MCF 10A (cell line): ENCODE measurements around the gene HCN2. TPM values are rescaled to one million over a fixed set of nuclear protein-coding genes. Genes with fewer than 3 reads are reported as not detected.

ENCODE experiments used
- BruUV-seq: library from RNA; stranded (reverse); fragments of 400-500 nt; replicated peaks from 2 replicates; lab custom pipeline; 2021; lab: Mats Ljungman, UMichigan
- CTCF ChIA-PET: fragments of 300-600 bp; sonication (Branson Sonifier 250); formaldehyde crosslinking; extraction: SDS; loops from one replicate; lab custom pipeline; 2021; ENCODE audit warnings: antibody characterized with exemption, inconsistent platforms; lab: Yijun Ruan, JAX
- POLR2A ChIA-PET: fragments of 300-600, 350-650 bp; sonication (Branson Sonifier 250); formaldehyde crosslinking; extraction: SDS; loops from one replicate; lab custom pipeline; 2020; ENCODE audit warnings: antibody characterized with exemption, inconsistent platforms; lab: Yijun Ruan, JAX
- DNase-seq: peaks from one replicate; pipeline ENCODE4 v3.0.0-alpha.2; 2018; ENCODE audit not compliant: unreplicated experiment
- H3K27ac Mint-ChIP-seq: one replicate; pipeline ENCODE4 v1.8.0; 2022; ENCODE audit warnings: mild to moderate bottlenecking, low read depth, mixed read lengths; ENCODE audit not compliant: unreplicated experiment
- H3K27me3 Mint-ChIP-seq: one replicate; pipeline ENCODE4 v1.8.0; 2022; ENCODE audit warnings: mixed read lengths; ENCODE audit not compliant: insufficient read depth, unreplicated experiment
- H3K36me3 Mint-ChIP-seq: one replicate; pipeline ENCODE4 v1.8.0; 2022; ENCODE audit warnings: mild to moderate bottlenecking, moderate library complexity, mixed read lengths; ENCODE audit not compliant: insufficient read depth, unreplicated experiment
- H3K4me1 Mint-ChIP-seq: one replicate; pipeline ENCODE4 v1.8.0; 2022; ENCODE audit warnings: mixed read lengths; ENCODE audit not compliant: insufficient read depth, unreplicated experiment
- H3K4me3 Mint-ChIP-seq: one replicate; pipeline ENCODE4 v1.8.0; 2022; ENCODE audit warnings: mild to moderate bottlenecking, moderate library complexity, mixed read lengths; ENCODE audit not compliant: unreplicated experiment
- H3K9me3 Mint-ChIP-seq: one replicate; pipeline ENCODE4 v1.8.0; 2022; ENCODE audit warnings: mixed read lengths; ENCODE audit not compliant: unreplicated experiment
- CTCF ChIP-seq: fragments of 200-600 bp; IDR thresholded peaks from one replicate; pipeline ENCODE4 v1.8.0; 2022; ENCODE audit warnings: antibody characterized with exemption, mild to moderate bottlenecking; ENCODE audit not compliant: unreplicated experiment
- intact Hi-C: fragments of 100-400 bp; cut with micrococcal nuclease; formaldehyde crosslinking; loops from 2 replicates; pipeline ENCODE4 v1.14.1; 2022
- total RNA-seq: library from RNA; stranded (reverse); gene quantifications from 2 replicates; pipeline ENCODE4 v1.2.3, GENCODE V29; 2022

Gene HCN2
- total RNA-seq, 1 experiment from 2014 or later, result 0.68 TPM

GRCh38 chr19:661427-662196 lies 71.9 kb downstream of the HCN2 start:
- Mint-ChIP-seq H3K27ac (peak overlapping the region; percentile 88), H3K4me1 (peaks cover 31% of the 10 kb centered on the region), H3K4me3 (peak overlapping the region; percentile 87), H3K27me3 (no peaks in the 10 kb centered on the region), H3K36me3 (peaks cover 7% of the 10 kb centered on the region), H3K9me3 (no peaks in the 10 kb centered on the region)
- no peak for TF ChIP-seq CTCF
- intact Hi-C loops, result loop anchor here (2.0 to 5.0 kb wide), 2 partner anchors 74 to 129 kb away; partner anchors contain the start of gene HCN2
- ChIA-PET POLR2A (interaction anchor here (0.6 to 3.3 kb wide), 9 partner anchors 15 to 142 kb away, joined by 3 to 33 read pairs (median 5); partner anchors contain the start of genes CDC34, FSTL3 and POLRMT), CTCF (no interaction called here)
- TSS peak; percentile 47 for BruUV-seq
- no peak for DNase-seq

GRCh38 chr19:662207-662961 lies 72.7 kb downstream of the HCN2 start:
- CTCF ChIA-PET, result interaction anchor here (0.8 to 1.8 kb wide), 3 partner anchors 15 to 72 kb away, joined by 3 to 7 read pairs (median 7); no protein-coding TSS in a partner anchor
- Mint-ChIP-seq H3K27me3 (no peaks in the 10 kb centered on the region), H3K4me3 (peak overlapping the region; percentile 87), H3K27ac (peak overlapping the region; percentile 88), H3K4me1 (peaks cover 31% of the 10 kb centered on the region), H3K36me3 (peaks cover 7% of the 10 kb centered on the region), H3K9me3 (no peaks in the 10 kb centered on the region)
- peak; percentile 64 for DNase-seq
- intact Hi-C loops, result loop anchor here (5.0 kb wide), 1 partner anchor 75 kb away; the partner anchor contains the start of gene HCN2
- no peak for TF ChIP-seq CTCF
- BruUV-seq, result no TSS peak
- POLR2A ChIA-PET, result interaction anchor here (0.6 to 3.3 kb wide), 10 partner anchors 14 to 943 kb away, joined by 3 to 49 read pairs (median 6); partner anchors contain the start of genes CDC34, FSTL3, MISP and UQCR11

GRCh38 chr19:662962-663681 lies 73.4 kb downstream of the HCN2 start, which contains the start of gene RNF126:
TSS of gene RNF126 (minus strand) at chr19:663214. CDS start at chr19:663121, 93 bp downstream.
- Mint-ChIP-seq H3K4me3 (peak within 1 kb of the TSS; percentile 87), H3K4me1 (peaks cover 31% of the 10 kb centered on the region), H3K27ac (peak within 1 kb of the TSS; percentile 88), H3K27me3 (no peaks in the 10 kb centered on the region), H3K36me3 (peaks cover 7% of the 10 kb centered on the region), H3K9me3 (no peaks in the 10 kb centered on the region)
- intact Hi-C loops, result loop anchor here (5.0 kb wide), 1 partner anchor 76 kb away; the partner anchor contains the start of gene HCN2
- POLR2A ChIA-PET, result interaction anchor here (0.6 to 2.2 kb wide), 15 partner anchors 8 to 942 kb away, joined by 3 to 49 read pairs (median 3); partner anchors contain the start of genes FSTL3, MISP, PTBP1 and UQCR11
- CTCF ChIA-PET, result interaction anchor here (0.7 to 1.8 kb wide), 4 partner anchors 14 to 71 kb away, joined by 3 to 7 read pairs (median 5); no protein-coding TSS in a partner anchor
- peak; percentile 90 for DNase-seq
- no peak for TF ChIP-seq CTCF
- no TSS peak for BruUV-seq
